ENCODE results near the gene MED13L.

Gene MED13L

GRCh38 chr12:115911360-115911759 is 366.1 kb downstream of the MED13L start:
- DNase-seq (ENCODE audit: low read depth in 3 of 3), result no peak

DNA sequence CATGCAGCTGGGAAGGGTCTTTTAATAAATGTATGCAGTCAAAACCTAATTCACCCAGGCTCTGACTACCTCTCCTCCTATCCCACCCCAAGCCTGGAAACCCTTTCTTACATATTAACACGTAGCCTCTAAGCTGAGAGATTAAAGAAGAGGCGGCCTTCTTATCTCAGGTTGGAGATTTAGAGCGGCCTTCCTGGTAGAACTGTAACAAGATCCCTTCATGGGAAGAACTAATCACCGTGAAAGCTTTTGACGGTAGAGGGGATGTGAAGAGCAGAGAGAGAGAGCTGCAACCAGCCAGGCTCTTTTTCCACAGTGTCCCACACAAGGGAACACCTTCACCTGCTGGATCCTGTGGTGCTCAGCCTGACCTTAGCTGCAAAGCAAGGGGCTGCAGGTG is 367.4 kb downstream of the MED13L start:
- DNase-seq (ENCODE audit: low read depth in 3 of 3), result no peak
